K562 (cell line): ENCODE results near the gene ST6GAL1. TPM values are rescaled to one million over a fixed set of nuclear protein-coding genes. Genes with fewer than 3 reads are reported as not detected.

ENCODE experiments used
- ELF1 ChIP-seq: fragments of 200-800 bp; sonication (Bioruptor generic); IDR thresholded peaks from 2 replicates; pipeline ENCODE4 v1.6.1; 2016; ENCODE audit warnings: missing genetic modification characterization, missing compliant biosample characterization
- ETV6 ChIP-seq, 3 experiments: fragments of 150-350 bp in 1 of 3; sonication (generic) in 1 of 3; formaldehyde crosslinking in 1 of 3; IDR thresholded peaks; 2 replicates each; pipeline versions ENCODE4 v1.6.1 to v1.8.0; 2014 to 2022; ENCODE audit warnings: borderline replicate concordance in 2 of 3, low read depth in 2 of 3, antibody characterized with exemption in 1 of 3, low read length in 1 of 3, mild to moderate bottlenecking in 1 of 3, missing genetic modification reagents in 1 of 3
- FOXO4 ChIP-seq: fragments of 450-650 bp; formaldehyde crosslinking; IDR thresholded peaks from 2 replicates; pipeline ENCODE4 v1.4.0; 2020; ENCODE audit warnings: mild to moderate bottlenecking, moderate library complexity
- GATA2 ChIP-seq: sonication (generic); formaldehyde crosslinking; IDR thresholded peaks from 2 replicates; pipeline ENCODE4 v1.4.0; 2020; ENCODE audit warnings: mild to moderate bottlenecking, missing genetic modification reagents
- GTF2B ChIP-seq: IDR thresholded peaks from 2 replicates; pipeline ENCODE4 v1.6.1; 2011; ENCODE audit not compliant: insufficient read length; ENCODE audit errors: extremely low read depth
- HEY1 ChIP-seq: fragments of 250-450 bp; sonication (Bioruptor Pico); IDR thresholded peaks from 2 replicates; pipeline ENCODE4 v1.5.0; 2020; ENCODE audit warnings: mild to moderate bottlenecking, moderate library complexity, borderline replicate concordance
- HMBOX1 ChIP-seq: sonication (generic); IDR thresholded peaks from 2 replicates; pipeline ENCODE4 v1.6.1; 2016
- IRF1 ChIP-seq: sonication (generic); formaldehyde crosslinking; IDR thresholded peaks from 2 replicates; pipeline ENCODE4 v1.8.0; 2022; ENCODE audit warnings: missing genetic modification reagents, mild to moderate bottlenecking, borderline replicate concordance
- KAT2B ChIP-seq: IDR thresholded peaks from one replicate; pipeline ENCODE4 v1.6.1; 2012; ENCODE audit warnings: low read depth, mild to moderate bottlenecking, control low read depth, inconsistent platforms, low read length, moderate library complexity
- MTA1 ChIP-seq: fragments of 450-650 bp; IDR thresholded peaks from 2 replicates; pipeline ENCODE4 v1.6.1; 2017; ENCODE audit warnings: borderline replicate concordance
- PHB2 ChIP-seq: fragments of 450-650 bp; IDR thresholded peaks from 2 replicates; pipeline ENCODE4 v1.6.1; 2017; ENCODE audit warnings: low read depth
- POLR3G ChIP-seq: IDR thresholded peaks from 2 replicates; pipeline ENCODE4 v1.6.1; 2011; ENCODE audit not compliant: insufficient read length, insufficient replicate concordance; ENCODE audit errors: extremely low read depth
- RAD51 ChIP-seq: fragments of 450-650 bp; IDR thresholded peaks from 2 replicates; pipeline ENCODE4 v1.7.1; 2016; ENCODE audit warnings: low read depth, mild to moderate bottlenecking, borderline replicate concordance
- RUNX1 ChIP-seq: sonication (generic); IDR thresholded peaks from 2 replicates; pipeline ENCODE4 v1.6.1; 2016; ENCODE audit warnings: antibody characterized with exemption, low read depth
- SLC30A9 ChIP-seq: fragments of 250-450 bp; sonication (Bioruptor Pico); IDR thresholded peaks from 2 replicates; pipeline ENCODE4 v1.8.0; 2022; ENCODE audit warnings: mild to moderate bottlenecking, moderate library complexity
- SMAD1 ChIP-seq: fragments of 150-350 bp; IDR thresholded peaks from 2 replicates; pipeline ENCODE4 v1.6.1; 2014; ENCODE audit warnings: low read length, low read depth; ENCODE audit not compliant: partially characterized antibody
- SRSF1 ChIP-seq: fragments of 200-400 bp; formaldehyde crosslinking; IDR thresholded peaks from 2 replicates; pipeline ENCODE4 v1.6.1; 2017; ENCODE audit warnings: mild to moderate bottlenecking, low read depth, low read length, moderate library complexity
- TAL1 ChIP-seq: fragments of 450-650 bp; IDR thresholded peaks from 2 replicates; pipeline ENCODE4 v1.6.1; 2016; ENCODE audit warnings: mild to moderate bottlenecking
- YY1 ChIP-seq, 3 experiments: IDR thresholded peaks; 2 replicates each; pipeline ENCODE4 v1.6.1; 2011; ENCODE audit warnings: low read length in 2 of 3, mild to moderate bottlenecking in 2 of 3, moderate library complexity in 2 of 3, borderline replicate concordance in 1 of 3, control low read depth in 1 of 3, low read depth in 1 of 3; ENCODE audit not compliant: insufficient read depth in 3 of 3, insufficient replicate concordance in 2 of 3, control insufficient read depth in 1 of 3, insufficient read length in 1 of 3; ENCODE audit errors: extremely low read depth in 1 of 3
- ZBTB1 ChIP-seq: sonication (generic); formaldehyde crosslinking; IDR thresholded peaks from 2 replicates; pipeline ENCODE4 v1.8.1; 2023; ENCODE audit warnings: missing genetic modification reagents, low read depth, mild to moderate bottlenecking, borderline replicate concordance
- ZNF41 ChIP-seq: fragments of 250-450 bp; sonication (Bioruptor Pico); conservative IDR thresholded peaks from 2 replicates; pipeline ENCODE4 v1.4.0; 2020; ENCODE audit warnings: mild to moderate bottlenecking
- ZNF655 ChIP-seq: fragments of 250-450 bp; sonication (Bioruptor Pico); IDR thresholded peaks from 2 replicates; pipeline ENCODE4 v1.5.0; 2021
- polyA plus RNA-seq, 8 experiments: library from polyadenylated mRNA; depleted of rRNA in 4 of 8; stranded (reverse) in 5 of 8; unstranded in 3 of 8; fragments of >200 nt; fragmentation: Nextera tagmentation in 2 of 8; fragmentation: Illumina TruSeq in 1 of 8; extraction: Ambion mirVana in 2 of 8; extraction: Trizol in 1 of 8; gene quantifications; 2 replicates each; pipeline versions ENCODE4 v1.2.1 to v1.2.3, GENCODE V29; 2011 to 2014; ENCODE audit warnings: inconsistent platforms in 1 of 8, missing spikeins in 1 of 8
- total RNA-seq, 7 experiments: library from RNA; depleted of rRNA in 6 of 7; stranded (reverse); fragments of >200 nt in 6 of 7; fragmentation: Illumina TruSeq in 2 of 7; extraction: Trizol in 2 of 7; gene quantifications; 2 replicates each; pipeline versions ENCODE4 v1.2.1 to v1.2.3, GENCODE V29; 2011 to 2021; ENCODE audit warnings: low replicate concordance in 1 of 7

ST6GAL1 gene
- total and polyA plus RNA-seq, 9 of the 15 experiments (the other 6 are each of a cell fraction or from before 2014, with no cell fraction given): 31.9 to 145 (median 71.0) TPM

GRCh38 chr3:186997061-186997460, 66.7 kb downstream of the ST6GAL1 start (continued):
- TF ChIP-seq SMAD1 (no peak), ZNF41 (CRISPR knock-in tag) (no peak), ZBTB1 (CRISPR knock-in tag) (no peak), FOXO4 (no peak), RAD51 (no peak), MTA1 (0 out of 2 replicates have a peak, but pooled peaks have one; percentile 54), RUNX1 (no peak), SLC30A9 (no peak), ETV6 (IDR thresholded peaks at IDR 0.05; ENCODE audit: borderline replicate concordance in 1 of 2, low read depth in 2 of 2, low read length in 1 of 2) (peak in 1 of 2 experiments; percentile 53; a peak in 1 of 4 replicates), ETV6 (CRISPR knock-in tag; IDR thresholded peaks at IDR 0.05; ENCODE audit: borderline replicate concordance) (no peak), POLR3G (no peak), ZNF655 (CRISPR knock-in tag) (no peak), YY1 (IDR thresholded peaks at IDR 0.05; ENCODE audit: borderline replicate concordance in 1 of 3, control insufficient read depth in 1 of 3, extremely low read depth in 1 of 3, insufficient read depth in 3 of 3, insufficient read length in 1 of 3, insufficient replicate concordance in 2 of 3, low read depth in 1 of 3, low read length in 2 of 3) (no peak), TAL1 (peak; percentile 76), HMBOX1 (peak; percentile 96), KAT2B (no peak), ELF1 (tag) (no peak), HEY1 (CRISPR knock-in tag) (no peak), GATA2 (peak; percentile 57; the same call in 1 of the 2 replicates), PHB2 (no peak), SRSF1 (no peak), GTF2B (no peak), IRF1 (CRISPR knock-in tag) (no peak)
